ENCODE results near the gene RPL19.
"Not testable (repeated sequence)": the region's sequence is repeated elsewhere in the genome, so short reads cannot be mapped to it uniquely, and the experiment has no call there.

Gene RPL19

DNA sequence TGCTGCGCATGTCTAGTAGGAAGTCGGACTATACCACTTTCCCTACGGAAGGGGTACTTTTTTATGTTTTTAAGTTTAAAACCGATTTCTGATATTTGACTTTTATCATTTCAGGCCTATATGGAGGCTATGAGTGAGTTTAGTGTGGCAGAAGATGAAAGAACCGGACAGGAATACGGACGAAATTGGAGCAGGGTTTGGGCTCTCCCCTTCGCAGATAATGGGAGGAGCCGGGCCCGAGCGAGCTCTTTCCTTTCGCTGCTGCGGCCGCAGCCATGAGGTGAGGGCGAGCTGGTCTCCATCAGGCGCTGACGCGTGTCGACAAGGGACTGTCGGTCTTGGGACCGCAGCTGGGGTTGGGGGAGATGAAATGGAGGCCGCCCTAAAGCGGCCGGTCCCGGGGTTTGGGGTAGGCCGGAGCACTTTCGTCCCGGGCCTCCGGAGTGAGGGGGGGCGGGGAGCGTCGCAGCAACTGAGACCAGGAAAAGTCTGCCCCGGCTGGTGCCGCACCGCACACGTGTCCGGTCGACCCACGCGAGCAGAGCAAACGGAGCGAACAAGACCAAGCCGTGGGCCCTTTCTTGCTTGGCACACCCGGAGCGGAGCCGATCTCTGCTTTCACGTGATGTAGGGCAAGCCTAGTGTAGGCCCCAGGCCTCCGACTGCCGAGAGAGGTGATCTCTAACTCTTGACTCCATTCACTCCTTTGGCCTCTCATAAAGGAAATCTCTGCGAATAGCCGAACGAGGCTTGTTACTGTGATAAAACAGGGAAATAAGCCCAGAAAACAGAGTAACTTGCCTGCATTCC lies at the start of gene RPL19:
RPL19 (plus strand) TSS at position 214 of the 810 bp plus-strand sequence; CDS start at position 276, 62 bp downstream.
- DNase-seq (ENCODE audit: low read depth) = peak; percentile 88

DNA sequence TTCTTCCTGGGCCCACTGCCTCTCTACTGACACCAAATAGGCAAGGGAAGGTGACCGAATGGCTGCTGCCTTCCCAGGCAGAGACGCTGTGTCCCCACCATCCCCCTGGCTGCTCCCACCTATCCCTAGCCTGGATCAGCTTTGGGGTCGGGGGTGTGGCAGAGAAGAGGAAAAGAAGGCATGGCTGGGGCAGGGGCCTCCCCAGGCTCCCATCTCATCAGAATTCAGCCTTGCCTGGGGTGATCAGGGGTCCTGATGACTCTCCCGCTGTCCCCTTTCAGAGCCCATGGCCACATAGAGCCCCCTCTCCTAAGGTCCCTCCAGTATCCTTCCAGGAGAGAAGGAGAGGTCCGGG lies 49.3 kb upstream of the RPL19 start:
- no peak for DNase-seq (ENCODE audit: low read depth)

DNA sequence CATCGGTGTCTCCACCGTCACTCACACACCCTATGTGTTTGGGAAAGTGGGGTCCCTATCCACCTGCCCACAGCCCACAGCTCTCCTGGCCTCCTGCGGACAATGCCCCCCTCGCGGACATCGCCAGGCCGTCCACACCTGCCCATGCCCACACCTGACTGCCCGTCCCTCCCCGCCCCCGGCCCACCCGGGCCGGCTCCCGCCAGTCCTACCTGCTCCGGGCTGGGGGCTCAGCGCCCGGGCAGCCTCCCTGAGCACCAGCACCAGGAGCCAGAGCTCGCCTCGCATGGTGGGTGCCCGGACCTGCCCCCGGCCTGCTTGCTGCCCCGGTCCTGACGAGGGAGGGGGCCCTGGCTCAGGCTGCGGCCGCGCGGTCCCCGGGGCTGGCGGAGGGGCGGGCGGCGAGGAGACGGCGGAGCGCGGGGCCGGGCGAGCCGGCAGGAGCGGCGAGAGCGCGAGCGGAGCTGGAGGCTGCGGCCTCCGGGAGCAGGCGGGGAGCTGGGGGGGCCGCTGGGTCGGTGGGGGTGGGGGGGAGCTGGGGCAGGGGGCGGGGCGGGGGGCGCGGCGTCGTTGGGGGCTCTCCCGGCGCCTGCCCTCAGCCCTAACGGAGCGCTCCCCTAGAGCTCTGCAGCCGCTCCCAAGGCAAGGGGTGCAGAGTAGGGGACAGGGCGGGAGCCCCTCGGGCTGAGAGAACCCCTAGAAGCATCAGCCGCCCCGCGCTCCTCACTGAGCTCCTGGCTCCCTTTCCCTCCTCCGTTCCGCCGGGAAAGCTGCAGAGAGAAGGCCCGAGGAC lies 48.7 kb upstream of the RPL19 start, which contains the start of gene PLXDC1:
PLXDC1 (minus strand) TSS at position 488 of the 793 bp plus-strand sequence; CDS start at position 288, 200 bp downstream.
- DNase-seq (ENCODE audit: low read depth) = no peak

DNA sequence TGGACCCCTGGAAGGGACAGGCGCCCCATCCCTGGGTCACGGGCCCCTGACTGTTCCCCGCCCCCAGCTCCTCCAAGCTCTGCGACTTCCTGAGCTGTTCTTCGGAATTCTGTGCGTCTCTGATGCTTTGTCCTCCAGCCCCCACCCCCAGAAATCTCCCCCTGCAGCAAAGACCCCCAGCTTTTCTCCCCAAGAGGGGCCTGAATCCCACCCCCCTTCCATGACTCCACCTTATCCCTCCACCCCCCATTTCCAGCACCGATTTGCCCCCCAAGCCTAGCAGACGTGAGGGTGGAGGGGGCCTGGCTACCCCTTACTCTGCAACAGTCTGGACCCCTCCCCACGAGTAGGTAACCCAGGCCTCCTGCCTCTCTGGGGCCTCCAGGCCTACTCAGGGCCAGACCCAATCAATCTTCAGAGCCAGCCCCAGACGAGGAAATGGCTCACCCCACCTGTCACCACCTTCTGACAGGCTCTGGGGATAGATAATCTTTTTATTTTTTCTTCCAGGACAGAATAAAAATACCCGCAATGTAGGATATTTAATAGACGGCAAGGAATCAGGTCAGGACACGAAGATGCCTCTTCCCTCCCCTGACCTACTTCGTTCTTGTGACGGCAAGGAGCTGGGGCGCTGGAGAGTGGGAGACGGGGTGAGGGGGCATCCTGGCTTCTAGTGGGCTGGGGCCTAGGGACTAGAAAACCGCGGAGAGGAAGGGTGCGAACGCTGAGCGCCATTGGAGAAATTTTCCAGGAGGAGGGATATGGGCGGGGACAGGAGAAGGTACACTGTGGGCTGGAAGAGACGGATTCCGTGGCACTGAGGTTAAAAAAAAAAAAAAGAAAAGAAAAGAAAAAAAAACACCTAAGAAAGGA lies 47.9 kb upstream of the RPL19 start:
- no peak for DNase-seq (ENCODE audit: low read depth)

DNA sequence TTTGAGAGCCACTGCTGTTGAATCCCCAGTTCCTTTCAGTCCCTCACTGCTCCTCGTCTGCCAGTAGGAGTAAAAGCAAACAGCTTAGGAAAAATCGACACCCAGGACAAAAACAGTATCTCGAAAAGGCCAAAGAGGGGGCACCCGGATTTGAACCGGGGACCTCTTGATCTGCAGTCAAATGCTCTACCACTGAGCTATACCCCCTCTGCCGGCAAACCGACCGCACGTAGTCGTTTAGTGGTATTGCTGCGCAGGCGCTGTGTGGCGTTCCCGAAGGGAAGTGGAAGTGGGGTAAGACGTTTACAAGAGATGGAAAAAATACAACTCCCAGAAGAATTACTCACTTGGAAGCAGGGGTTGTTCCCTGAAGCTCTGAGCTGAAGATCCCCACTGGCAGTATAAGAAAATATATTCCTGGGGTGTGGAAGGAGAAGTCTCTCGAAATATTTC lies 46.5 kb upstream of the RPL19 start:
- DNase-seq (ENCODE audit: low read depth) = peak; percentile 80

DNA sequence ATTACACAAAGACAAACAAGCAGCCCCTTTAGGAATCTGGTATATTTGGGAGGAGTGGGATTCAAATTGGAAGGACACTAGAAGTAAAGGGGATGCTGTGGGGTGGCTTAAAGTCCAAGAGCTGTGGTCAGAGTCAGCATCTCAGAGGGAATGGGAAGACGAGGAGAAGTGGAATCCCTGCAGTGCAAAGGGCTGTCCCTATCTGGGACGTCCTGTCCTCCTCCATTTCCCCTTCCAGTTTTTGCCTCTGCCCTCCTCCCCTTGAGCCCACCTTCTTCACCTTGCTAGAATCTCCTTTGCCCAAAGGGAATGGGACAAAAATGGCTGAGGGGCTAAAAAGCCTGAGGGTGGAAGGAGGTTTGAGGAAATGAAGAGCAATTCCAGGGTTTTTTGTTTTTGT lies 44.4 kb upstream of the RPL19 start:
- DNase-seq (ENCODE audit: low read depth) = no peak

DNA sequence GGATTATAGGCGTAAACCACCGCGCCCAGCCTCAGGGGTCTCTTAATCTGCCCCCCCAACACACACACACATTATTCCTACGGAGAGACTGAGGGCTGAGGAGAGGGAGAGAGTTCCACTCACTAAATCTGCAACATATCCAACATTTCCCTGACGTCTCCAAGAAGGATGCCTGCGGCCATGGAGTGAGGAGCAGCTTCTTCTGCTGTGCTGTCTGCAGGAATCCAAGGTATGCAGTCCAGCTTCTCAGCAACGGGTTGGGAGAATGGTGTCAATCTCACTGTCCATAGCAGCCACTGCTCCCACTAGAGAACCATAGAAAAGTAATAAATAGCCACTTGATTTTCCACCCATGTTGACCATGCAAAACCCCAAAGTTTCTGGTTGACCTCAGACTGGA lies 43.6 kb upstream of the RPL19 start:
- no peak for DNase-seq (ENCODE audit: low read depth)

DNA sequence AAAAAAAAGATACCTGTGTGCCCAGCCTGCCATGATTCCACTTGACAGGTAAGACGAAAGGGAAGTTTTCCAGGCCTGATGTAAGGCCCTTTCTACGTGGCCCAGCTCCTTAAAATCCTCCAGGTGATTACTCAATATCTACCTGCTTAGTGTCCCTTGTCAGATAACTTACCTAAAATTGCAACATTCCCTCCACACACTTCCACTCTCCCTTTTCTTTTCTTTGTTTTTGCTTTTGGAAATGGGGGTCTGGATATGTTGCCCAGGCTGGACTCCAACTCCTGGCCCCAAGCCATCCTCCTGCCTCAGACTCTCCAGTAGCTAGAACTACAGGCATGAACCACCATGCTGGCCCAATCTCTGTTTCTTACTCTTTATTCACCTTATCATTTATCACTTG lies 41.5 kb upstream of the RPL19 start:
- DNase-seq (ENCODE audit: low read depth) = no peak

DNA sequence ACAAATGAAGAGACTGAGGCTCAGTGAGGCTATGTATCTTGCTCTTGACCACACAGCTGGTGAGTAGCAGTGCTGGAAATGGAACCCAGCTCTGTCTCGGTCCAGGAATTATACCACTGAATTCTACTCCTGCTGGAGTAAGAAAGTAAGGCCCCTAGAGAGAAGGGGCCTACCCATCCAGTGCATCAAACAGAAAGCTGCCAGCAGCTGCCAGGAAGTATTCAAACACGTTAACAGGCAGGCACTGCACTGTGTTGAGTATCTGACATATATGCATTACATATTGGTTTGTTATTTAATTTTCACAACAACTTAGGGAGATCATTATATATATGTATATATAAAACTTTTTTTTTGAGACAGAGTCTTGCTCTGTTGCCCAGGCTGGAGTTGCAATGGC lies 38.1 kb upstream of the RPL19 start:
- DNase-seq (ENCODE audit: low read depth) = no peak

DNA sequence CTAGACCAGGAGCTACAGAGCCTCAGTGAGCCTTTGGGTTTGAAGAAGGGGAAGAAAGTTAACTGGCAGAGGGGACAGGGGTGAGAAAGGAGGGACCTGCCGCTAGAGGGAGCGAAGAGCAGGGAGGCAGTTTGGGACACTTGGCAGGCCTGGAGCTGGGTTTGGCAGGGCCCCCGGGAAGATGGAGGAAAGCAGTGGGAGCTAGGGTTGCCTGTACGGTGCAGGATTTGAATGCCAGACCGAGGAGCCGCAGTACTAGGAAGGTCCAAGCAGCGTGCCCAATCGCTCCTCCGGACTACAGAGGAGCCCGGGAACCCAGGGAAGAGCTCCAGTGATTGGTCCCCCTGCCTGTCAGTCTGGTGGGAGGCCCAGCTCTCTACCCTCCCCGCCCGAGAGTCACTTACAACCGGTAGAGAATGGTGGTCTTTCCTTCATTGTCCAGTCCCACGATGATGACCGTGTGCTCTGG lies 35.4 kb upstream of the RPL19 start:
- no peak for DNase-seq (ENCODE audit: low read depth)

DNA sequence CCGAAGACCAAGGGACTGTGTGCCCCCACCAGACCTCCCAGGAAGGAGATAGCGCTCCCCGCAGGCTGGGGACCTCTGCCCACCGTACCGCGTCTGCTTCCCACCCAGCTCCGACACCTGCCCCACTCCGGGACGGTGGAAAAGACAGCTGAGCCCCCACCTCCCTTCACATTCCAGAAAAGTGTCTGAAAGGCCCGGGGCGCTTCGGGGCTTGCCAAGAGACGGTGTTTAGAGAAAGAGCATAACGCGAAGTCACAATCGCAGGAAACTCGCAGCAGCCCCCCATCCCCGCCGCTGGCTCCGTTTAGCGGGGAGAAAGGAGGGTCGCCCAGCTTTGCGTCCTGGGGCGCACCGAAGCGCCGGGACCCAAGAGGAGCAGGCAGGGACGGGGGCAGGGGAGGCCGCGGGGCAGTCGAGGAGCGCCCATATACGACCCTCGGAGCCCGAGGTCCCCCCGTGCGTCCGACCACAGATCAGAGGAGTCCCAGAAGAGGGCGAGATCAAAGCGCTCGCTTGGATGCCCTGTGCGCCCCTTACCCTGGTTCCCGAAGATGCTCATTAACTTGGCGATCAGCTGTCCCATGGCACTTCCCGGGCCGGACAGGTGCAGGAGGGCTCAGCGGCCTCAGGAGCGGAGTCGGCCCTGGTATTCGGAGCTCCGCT lies 34.8 kb upstream of the RPL19 start:
- no peak for DNase-seq (ENCODE audit: low read depth)

DNA sequence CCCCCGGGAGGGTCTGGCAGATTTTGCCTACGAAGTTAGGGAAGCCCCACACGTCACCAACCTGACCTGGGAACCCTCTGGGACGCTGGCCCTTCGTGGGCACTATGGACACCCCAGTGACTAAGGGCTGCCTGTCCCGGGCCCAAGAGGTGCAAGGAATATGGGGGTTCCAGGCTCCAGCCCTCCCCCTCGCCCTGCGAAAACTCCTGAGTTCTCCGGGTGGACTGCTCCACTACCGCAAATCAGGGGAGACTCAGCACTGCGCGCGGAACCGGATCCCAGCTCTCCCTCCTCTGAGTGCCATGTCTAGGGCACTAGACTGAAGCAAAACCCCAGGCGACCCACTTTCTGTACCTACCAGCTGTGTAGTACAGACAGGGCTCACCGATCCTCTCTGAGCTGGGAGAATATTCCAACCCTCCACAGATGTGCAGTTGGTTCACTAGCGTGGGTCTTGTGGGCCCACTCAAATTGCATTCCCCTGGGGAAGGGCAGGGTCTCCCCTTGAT lies 34.2 kb upstream of the RPL19 start, which contains the start of gene ARL5C:
ARL5C (minus strand) TSS at position 321 of the 509 bp plus-strand sequence. CDS start 401 bp downstream, outside the sequence.
- no peak for DNase-seq (ENCODE audit: low read depth)

DNA sequence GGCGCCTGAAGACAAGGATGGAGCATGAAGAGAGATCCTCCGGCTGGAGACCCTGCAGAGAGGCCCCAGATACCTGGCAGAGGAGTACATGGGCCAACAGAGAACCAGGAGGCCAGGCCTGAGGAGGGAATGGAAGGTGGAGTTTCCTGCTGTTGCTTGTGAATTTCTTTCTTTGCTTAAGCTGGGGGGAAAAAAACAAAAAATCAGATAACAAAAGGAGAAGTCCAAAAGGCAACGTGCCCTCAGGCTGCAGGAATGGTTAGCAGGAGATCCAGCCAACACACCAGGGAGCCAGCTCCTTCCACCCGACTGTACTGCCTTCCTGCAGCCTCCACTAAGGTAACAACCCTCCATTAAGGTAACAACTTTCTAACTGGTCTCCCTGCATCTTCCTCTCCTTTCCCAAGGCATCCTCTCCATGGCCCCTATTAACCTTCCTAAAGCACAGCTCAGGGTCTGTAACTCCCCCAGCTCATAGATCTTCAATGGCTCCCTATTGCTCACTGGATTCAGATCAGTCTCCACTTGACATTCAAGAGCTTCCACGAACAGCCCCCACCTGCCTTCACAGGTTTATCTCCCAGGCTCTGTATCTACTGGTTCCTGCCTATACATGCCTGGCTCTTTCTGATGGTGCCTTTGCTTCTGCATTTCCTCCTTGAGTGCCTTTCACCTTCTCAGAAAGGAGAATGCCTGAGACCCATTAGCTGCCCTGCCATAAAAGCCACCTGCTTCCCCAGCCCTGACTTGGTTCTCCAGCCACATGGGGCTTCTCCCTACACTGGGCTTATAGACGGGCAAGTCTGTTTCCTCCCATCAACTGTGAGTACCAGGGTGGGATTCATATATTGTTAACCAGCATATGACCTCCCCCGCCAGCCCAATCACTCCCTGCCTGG lies 33.4 kb upstream of the RPL19 start:
- no peak for DNase-seq (ENCODE audit: low read depth)

DNA sequence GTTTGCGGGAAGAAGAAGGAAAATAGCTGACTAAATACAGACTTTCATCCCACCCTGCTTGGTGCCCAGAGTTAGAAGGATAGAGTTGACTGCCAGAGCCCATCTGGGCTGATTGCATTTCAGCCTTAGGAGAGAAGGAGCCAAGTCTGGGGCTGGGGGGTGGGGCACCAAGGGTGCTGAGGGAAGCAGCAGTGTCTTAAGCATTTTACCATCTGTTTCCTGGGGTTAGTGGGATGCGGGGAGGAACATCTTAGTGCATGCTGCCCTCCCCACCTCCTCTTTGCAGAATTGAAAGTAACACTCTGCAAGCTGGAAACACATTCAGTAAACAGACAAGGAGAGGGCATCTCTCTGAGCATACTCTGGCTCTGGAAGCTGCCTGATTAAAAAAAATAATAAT lies 32.6 kb upstream of the RPL19 start:
- DNase-seq (ENCODE audit: low read depth) = no peak

DNA sequence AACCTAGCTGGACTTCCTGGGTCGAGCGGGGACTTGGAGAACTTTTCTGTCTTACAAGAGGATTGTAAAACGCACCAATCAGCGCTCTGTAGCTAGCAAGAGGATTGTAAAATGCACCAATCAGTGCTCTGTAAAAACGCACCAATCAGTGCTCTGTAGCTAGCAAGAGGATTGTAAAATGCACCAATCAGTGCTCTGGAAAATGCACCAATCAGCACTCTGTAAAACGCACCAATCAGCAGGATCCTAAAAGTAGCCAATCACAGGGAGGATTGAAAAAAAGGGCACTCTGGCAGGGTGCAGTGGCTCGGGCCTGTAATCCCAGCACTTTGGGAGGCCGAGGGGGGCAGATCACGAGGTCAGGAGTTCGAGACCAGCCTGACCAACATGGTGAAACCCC lies 31.6 kb upstream of the RPL19 start:
- DNase-seq (ENCODE audit: low read depth) = not testable (repeated sequence)

DNA sequence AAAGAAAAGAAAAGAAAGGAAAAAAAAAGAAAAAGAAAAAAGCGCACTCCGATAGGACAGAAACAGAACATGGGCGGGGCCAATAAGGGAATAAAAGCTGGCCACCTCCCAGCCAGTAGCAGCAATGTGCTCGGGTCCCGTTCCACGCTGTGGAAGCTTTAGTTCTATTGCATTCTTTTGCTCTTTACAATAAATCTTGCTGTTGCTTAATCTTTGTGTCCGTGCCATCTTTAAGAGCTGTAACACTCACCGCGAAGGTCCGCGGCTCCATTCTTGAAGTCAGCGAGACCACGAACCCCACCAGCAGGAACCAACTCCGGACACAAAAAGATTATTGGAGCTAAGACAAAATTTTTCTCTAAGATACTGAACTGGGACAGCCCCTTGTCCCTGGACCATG lies 31.0 kb upstream of the RPL19 start:
- DNase-seq (ENCODE audit: low read depth) = no peak

DNA sequence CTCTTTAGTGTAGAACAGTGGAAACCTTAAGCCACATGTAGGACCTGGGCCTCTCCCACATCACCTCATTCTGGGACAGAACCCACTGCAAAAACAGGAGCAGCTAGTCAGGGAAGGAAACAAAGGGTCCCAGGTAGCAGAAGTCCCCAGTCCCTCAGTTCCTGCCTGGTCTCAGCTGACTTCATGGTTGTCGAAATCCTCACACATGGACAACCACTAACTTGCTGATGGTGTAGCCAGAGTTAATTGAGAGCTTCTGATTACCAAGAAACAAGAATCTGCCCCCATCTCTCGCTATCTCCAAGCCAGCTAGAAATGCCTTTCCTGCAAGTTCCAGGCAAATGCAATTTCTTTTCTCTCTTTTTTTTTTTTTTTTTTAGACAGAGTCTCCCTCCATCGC lies 30.6 kb upstream of the RPL19 start:
- no peak for DNase-seq (ENCODE audit: low read depth)

DNA sequence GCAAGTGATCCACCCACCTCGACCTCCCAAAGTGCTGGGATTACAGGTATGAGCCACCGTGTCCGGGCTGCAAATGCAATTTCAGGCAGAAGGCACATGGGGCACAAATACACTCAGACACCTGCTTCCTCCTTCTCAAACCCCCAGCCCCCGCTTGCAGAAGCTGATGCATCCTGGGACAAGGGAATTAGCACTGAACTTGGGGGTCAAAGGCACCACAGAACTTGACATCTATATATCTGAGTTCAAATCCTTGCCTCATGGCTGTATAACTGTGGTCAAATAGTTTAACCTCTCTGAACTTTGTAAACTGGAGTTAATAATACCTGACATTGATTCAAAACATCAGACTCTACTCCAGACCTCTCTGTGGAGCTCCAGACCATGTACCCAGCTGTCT lies 30.0 kb upstream of the RPL19 start:
- no peak for DNase-seq (ENCODE audit: low read depth)

DNA sequence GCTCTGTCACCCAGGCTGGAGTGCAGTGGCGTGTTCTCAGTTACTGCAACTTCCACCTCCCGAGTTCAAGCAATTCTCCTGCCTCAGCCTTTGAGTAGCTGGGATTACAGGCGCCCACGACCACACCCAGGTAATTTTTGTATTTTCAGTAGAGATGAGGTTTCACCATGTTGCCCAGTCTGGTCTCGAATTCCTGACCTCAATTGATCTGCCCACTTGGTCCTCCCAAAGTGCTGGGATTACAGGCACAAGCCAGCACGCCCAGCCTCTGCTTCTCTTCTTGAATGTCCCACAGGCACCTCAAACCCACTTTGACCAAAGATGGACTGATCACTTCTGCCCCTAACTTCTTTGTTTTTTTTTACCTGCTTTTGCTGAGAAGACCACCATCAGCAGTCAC lies 29.5 kb upstream of the RPL19 start:
- DNase-seq (ENCODE audit: low read depth) = no peak

DNA sequence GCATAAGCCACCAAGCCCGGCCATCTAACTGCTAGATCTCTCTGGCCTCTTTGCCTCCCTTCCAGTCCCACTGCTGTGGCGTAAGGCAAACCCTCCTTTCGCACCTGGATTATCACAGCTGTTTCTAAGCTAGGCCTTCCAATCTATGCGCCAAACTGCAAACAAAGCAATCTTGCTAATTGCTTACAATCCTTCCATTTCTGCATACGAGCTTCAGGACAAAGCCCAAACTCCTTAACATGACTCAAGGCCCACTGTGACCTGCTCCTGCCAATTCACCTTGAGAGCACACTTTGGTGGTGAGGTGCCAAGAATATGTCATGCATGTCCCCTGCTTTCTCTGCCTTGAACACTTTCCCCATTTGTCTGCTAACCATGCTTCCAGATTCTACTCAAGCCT lies 28.1 kb upstream of the RPL19 start:
- DNase-seq (ENCODE audit: low read depth) = no peak
